ENCODE results near the gene DUSP5. TPM values are rescaled to one million over a fixed set of nuclear protein-coding genes. Genes with fewer than 3 reads are reported as not detected.
A peak's percentile ranks its signal among the peaks of the same experiment; 100 is the strongest.

DUSP5 gene, protein sequence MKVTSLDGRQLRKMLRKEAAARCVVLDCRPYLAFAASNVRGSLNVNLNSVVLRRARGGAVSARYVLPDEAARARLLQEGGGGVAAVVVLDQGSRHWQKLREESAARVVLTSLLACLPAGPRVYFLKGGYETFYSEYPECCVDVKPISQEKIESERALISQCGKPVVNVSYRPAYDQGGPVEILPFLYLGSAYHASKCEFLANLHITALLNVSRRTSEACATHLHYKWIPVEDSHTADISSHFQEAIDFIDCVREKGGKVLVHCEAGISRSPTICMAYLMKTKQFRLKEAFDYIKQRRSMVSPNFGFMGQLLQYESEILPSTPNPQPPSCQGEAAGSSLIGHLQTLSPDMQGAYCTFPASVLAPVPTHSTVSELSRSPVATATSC
- 10 to 100 TPM; 64.3 to 66.2 TPM for total RNA-seq
- 14.1 TPM for polyA plus RNA-seq (2013, experiment 1 of 2)
- polyA plus RNA-seq (2013, experiment 2 of 2) = 32.8 TPM
- total RNA-seq = 1.6 to 450 (median 70.3) reads per million in 172 experiments

DNA sequence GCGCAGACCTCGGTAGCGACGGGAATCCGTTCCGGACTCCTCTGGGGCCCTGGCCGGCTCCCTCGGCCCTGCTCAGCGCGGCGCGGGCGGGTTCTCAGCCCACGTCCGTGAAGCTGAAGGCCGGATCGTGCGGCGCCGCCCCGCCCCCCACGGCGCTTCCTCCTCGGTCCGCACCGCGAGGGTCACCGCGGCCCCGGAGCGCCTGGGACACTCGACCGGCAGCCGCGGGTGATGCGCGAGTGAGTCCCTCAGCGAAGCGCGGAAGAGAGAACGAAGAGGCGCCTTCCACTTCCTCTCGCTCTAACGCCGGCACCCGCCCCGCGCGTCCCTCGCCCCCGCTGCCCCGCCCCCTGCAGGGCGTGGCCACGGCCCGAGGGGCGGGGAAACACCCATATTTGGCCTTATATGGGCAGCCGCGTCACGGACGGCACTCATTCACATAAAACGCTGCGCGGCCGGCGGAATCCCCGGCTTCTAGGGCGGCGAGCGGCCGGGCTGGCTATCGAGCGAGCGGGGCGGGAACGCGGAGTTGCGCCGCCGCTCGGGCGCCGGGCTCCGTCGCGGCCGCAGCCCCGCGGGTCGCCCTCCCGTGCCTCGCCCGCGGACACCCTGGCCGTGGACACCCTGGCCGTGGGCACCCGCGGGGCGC lies at the start of gene DUSP5:
TSS of gene DUSP5 (plus strand) at position 470 of the 649 bp plus-strand sequence. CDS start 215 bp downstream, outside the sequence.
- no peaks in the 10 kb centered on the region for H3K9me3 ChIP-seq (ENCODE audit: control insufficient read depth in 1 of 2, insufficient read depth in 1 of 2, low read length in 2 of 2)
- Mint-ChIP-seq H3K4me1 (ENCODE audit: low read depth) (peaks cover 63% of the 10 kb centered on the region), H3K4me3 (peak within 1 kb of the TSS; percentile 96), H3K27me3 (no peaks in the 10 kb centered on the region), H3K9me3 (no peaks in the 10 kb centered on the region), H3K27ac (peak within 1 kb of the TSS; percentile 84), H3K36me3 (ENCODE audit: low read depth) (peaks cover 4% of the 10 kb centered on the region)
- H3K4me1 ChIP-seq (ENCODE audit: insufficient read depth, low read length) = peaks cover 62% of the 10 kb centered on the region
- peak; percentile 83 for ATAC-seq (ENCODE audit: poor library complexity)
- TF ChIP-seq, protein P1, sequence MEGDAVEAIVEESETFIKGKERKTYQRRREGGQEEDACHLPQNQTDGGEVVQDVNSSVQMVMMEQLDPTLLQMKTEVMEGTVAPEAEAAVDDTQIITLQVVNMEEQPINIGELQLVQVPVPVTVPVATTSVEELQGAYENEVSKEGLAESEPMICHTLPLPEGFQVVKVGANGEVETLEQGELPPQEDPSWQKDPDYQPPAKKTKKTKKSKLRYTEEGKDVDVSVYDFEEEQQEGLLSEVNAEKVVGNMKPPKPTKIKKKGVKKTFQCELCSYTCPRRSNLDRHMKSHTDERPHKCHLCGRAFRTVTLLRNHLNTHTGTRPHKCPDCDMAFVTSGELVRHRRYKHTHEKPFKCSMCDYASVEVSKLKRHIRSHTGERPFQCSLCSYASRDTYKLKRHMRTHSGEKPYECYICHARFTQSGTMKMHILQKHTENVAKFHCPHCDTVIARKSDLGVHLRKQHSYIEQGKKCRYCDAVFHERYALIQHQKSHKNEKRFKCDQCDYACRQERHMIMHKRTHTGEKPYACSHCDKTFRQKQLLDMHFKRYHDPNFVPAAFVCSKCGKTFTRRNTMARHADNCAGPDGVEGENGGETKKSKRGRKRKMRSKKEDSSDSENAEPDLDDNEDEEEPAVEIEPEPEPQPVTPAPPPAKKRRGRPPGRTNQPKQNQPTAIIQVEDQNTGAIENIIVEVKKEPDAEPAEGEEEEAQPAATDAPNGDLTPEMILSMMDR (IDR thresholded peaks at IDR 0.05) = no peak
- CTCF ChIA-PET = interaction anchor here (1.0 to 3.0 kb wide), 3 partner anchors 51 to 143 kb away, joined by 3 to 17 read pairs (median 3); no protein-coding TSS in a partner anchor
- POLR2A ChIA-PET = interaction anchor here (1.0 to 4.4 kb wide), 10 partner anchors 11 to 375 kb away, joined by 3 to 30 read pairs (median 7); partner anchors contain the start of gene SMNDC1
- no peaks in the 10 kb centered on the region for H3K27me3 ChIP-seq (ENCODE audit: control insufficient read depth in 1 of 2, insufficient read depth in 2 of 2, low read length in 2 of 2)
- intact Hi-C loops (cut with DNase I, micrococcal nuclease) = loop anchor here (2.0 to 5.0 kb wide), 7 partner anchors 70 to 420 kb away; partner anchors contain the start of genes SMNDC1 (in 2 of the 2), BBIP1 (in 1 of the 2), MXI1 (in 1 of the 2) and SHOC2 (in 1 of the 2)
- DNase-seq = peak; percentile 89 to 98 (median 95)
- H3K4me3 ChIP-seq (ENCODE audit: low read length) = peak within 1 kb of the TSS; percentile 80
- no peaks in the 10 kb centered on the region for H3K36me3 ChIP-seq (ENCODE audit: insufficient read depth, low read length)
- H3K27ac ChIP-seq (ENCODE audit: low read depth in 1 of 2, low read length in 2 of 2) = peak within 1 kb of the TSS; percentile 53 to 64

DNA sequence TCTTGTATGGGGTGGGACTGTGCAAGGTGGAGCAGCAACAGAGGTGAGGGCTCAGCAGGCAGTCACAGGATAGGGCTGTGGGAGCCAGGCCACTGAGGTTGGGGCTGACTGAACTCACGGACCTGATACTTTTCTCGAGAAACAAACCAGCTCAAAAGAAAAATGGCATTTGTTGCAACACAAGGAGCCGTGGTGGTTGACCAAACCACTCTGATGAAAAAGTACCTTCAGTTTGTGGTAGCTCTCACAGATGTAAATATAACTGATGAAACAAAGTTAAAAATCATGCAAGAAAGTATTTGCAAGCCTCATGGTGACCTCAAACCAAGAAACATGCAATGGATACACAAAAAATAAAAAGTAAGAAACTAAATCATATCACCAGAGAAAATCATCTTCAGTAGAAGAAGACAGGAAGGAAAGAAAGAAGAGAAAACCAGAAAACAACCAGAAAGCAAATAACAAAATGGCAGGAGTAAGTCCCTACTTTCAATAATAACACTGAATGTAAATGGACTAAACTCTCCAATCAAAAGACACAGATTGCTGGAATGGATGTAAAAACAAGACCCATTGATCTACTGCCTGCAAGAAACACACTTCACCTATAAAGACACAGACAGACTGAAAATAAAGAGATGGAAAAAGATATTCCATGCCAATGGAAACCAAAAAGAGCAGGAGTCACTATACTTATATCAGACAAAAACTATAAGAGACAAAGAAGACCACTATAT lies 48.9 kb upstream of the DUSP5 start:
- H3K4me3 ChIP-seq (ENCODE audit: low read length) = no peak overlapping the region
- Mint-ChIP-seq H3K36me3 (ENCODE audit: low read depth) (no peaks in the 10 kb centered on the region), H3K27me3 (no peaks in the 10 kb centered on the region), H3K27ac (no peak overlapping the region), H3K4me1 (ENCODE audit: low read depth) (no peaks in the 10 kb centered on the region), H3K9me3 (no peaks in the 10 kb centered on the region), H3K4me3 (no peak overlapping the region)
- ChIA-PET CTCF (no interaction called here), POLR2A (no interaction called here)
- no peak overlapping the region for H3K27ac ChIP-seq (ENCODE audit: low read depth in 1 of 2, low read length in 2 of 2)
- H3K27me3 ChIP-seq (ENCODE audit: control insufficient read depth in 1 of 2, insufficient read depth in 2 of 2, low read length in 2 of 2) = peaks cover 0 to 3% of the 10 kb centered on the region in 2 experiments
- TF ChIP-seq, protein P1 (IDR thresholded peaks at IDR 0.05) = no peak
- ATAC-seq (ENCODE audit: poor library complexity) (no peak), DNase-seq (peak in 1 of 14 experiments; percentile 8)
- H3K4me1 ChIP-seq (ENCODE audit: insufficient read depth, low read length) = no peaks in the 10 kb centered on the region
- H3K36me3 ChIP-seq (ENCODE audit: insufficient read depth, low read length) = no peaks in the 10 kb centered on the region
- H3K9me3 ChIP-seq (ENCODE audit: control insufficient read depth in 1 of 2, insufficient read depth in 1 of 2, low read length in 2 of 2) = no peaks in the 10 kb centered on the region
- intact Hi-C loops (cut with DNase I, micrococcal nuclease) = no loop called here

DNA sequence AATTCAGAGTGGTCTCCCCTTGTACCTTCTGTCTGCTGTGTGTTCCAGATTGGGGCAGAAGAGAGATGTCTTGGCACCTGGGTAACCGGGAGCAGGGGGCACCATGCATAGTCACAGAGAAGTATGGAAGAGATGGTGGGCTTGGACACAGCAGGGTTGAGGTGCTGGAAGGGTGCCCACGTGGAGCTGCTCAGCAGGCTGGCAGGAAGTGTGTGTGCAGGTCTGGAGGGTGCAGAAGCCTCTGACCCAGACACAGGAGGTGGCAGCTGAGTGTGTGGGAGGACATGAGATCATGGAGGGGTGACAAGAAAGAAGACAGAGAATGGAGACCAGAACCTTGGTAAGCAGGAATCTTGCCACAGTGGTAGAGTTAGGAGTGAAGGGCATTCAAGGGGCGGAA lies 42.3 kb upstream of the DUSP5 start:
- Histone ChIP-seq H3K27me3 (ENCODE audit: control insufficient read depth in 1 of 2, insufficient read depth in 2 of 2, low read length in 2 of 2) (no peaks in the 10 kb centered on the region), H3K4me3 (ENCODE audit: low read length) (no peak overlapping the region), H3K36me3 (ENCODE audit: insufficient read depth, low read length) (no peaks in the 10 kb centered on the region), H3K4me1 (ENCODE audit: insufficient read depth, low read length) (peaks cover 49% of the 10 kb centered on the region), H3K27ac (ENCODE audit: low read depth in 1 of 2, low read length in 2 of 2) (no peak overlapping the region), H3K9me3 (ENCODE audit: control insufficient read depth in 1 of 2, insufficient read depth in 1 of 2, low read length in 2 of 2) (no peaks in the 10 kb centered on the region)
- Mint-ChIP-seq H3K4me3 (no peak overlapping the region), H3K4me1 (ENCODE audit: low read depth) (peaks cover 26% of the 10 kb centered on the region), H3K9me3 (no peaks in the 10 kb centered on the region), H3K27ac (no peak overlapping the region), H3K36me3 (ENCODE audit: low read depth) (no peaks in the 10 kb centered on the region), H3K27me3 (no peaks in the 10 kb centered on the region)
- TF ChIP-seq, protein P1 (IDR thresholded peaks at IDR 0.05) = no peak
- POLR2A ChIA-PET = interaction anchor here (0.9 kb wide), 1 partner anchor 99 kb away, joined by 3 read pairs; no protein-coding TSS in a partner anchor
- peak in 1 of 14 experiments; percentile 24 for DNase-seq
- CTCF ChIA-PET = no interaction called here
- intact Hi-C loops (cut with DNase I, micrococcal nuclease) = no loop called here
- ATAC-seq (ENCODE audit: poor library complexity) = no peak
